CD4-positive, alpha-beta memory T cell (primary cell): ENCODE data around the gene EIF4G3. TPM values are rescaled to one million over a fixed set of nuclear protein-coding genes. Genes with fewer than 3 reads are reported as not detected.

Source experiments
- CTCF ChIA-PET: fragments of 350-600 bp; sonication (Branson Sonifier 250); formaldehyde crosslinking; loops from one replicate; lab custom pipeline; 2021; ENCODE audit warnings: inconsistent platforms; ENCODE audit not compliant: partially characterized antibody; lab: Charles Lee
- POLR2A ChIA-PET: fragments of 350-600 bp; sonication (Branson Sonifier 250); formaldehyde crosslinking; loops from one replicate; lab custom pipeline; 2021; ENCODE audit not compliant: partially characterized antibody; lab: Charles Lee
- DNase-seq, 5 donors: peaks; one replicate each; pipeline versions ENCODE4 v3.0.0 to v3.0.0-alpha.2; 2020 to 2022; ENCODE audit warnings: mixed read lengths in 1 of 5
- H3K27ac ChIP-seq: one replicate; pipeline ENCODE4 v1.7.0; 2013; ENCODE audit warnings: low read depth, low read length
- H3K27me3 ChIP-seq: 2 replicates; pipeline ENCODE4 v1.7.0; 2013; ENCODE audit warnings: mild to moderate bottlenecking, low read length, moderate library complexity; ENCODE audit not compliant: insufficient read depth
- H3K36me3 ChIP-seq: 2 replicates; pipeline ENCODE4 v1.7.0; 2013; ENCODE audit warnings: mild to moderate bottlenecking, low read length, moderate library complexity; ENCODE audit not compliant: insufficient read depth
- H3K4me1 ChIP-seq: 2 replicates; pipeline ENCODE4 v1.7.0; 2013; ENCODE audit warnings: mild to moderate bottlenecking, low read length, moderate library complexity; ENCODE audit not compliant: insufficient read depth
- H3K4me3 ChIP-seq, 2 donors: one replicate each; pipeline ENCODE4 v1.7.0; 2013; ENCODE audit warnings: low read length in 2 of 2, mild to moderate bottlenecking in 1 of 2
- H3K9me3 ChIP-seq, 2 donors: one replicate each; pipeline ENCODE4 v1.7.0; 2013; ENCODE audit warnings: low read length in 2 of 2, control low read depth in 1 of 2; ENCODE audit not compliant: control insufficient read depth in 1 of 2
- H3K27ac Mint-ChIP-seq, 7 donors: one replicate each; pipeline ENCODE4 v1.8.0; 2020 to 2021; ENCODE audit warnings: mixed read lengths in 7 of 7, mild to moderate bottlenecking in 6 of 7, inconsistent platforms in 3 of 7, moderate library complexity in 3 of 7
- H3K27me3 Mint-ChIP-seq, 2 donors: one replicate each; pipeline ENCODE4 v1.8.0; 2020 to 2021; ENCODE audit warnings: mixed read lengths in 2 of 2
- H3K36me3 Mint-ChIP-seq, 2 donors: one replicate each; pipeline ENCODE4 v1.8.0; 2020 to 2021; ENCODE audit warnings: mixed read lengths in 2 of 2, inconsistent platforms in 1 of 2, mild to moderate bottlenecking in 1 of 2
- H3K4me1 Mint-ChIP-seq, 4 donors: one replicate each; pipeline ENCODE4 v1.8.0; 2020 to 2021; ENCODE audit warnings: mixed read lengths in 4 of 4, mild to moderate bottlenecking in 1 of 4
- H3K4me3 Mint-ChIP-seq, 8 donors: one replicate each; pipeline ENCODE4 v1.8.0; 2020 to 2021; ENCODE audit warnings: mixed read lengths in 8 of 8, mild to moderate bottlenecking in 7 of 8, moderate library complexity in 6 of 8, inconsistent platforms in 3 of 8
- H3K9me3 Mint-ChIP-seq, 8 donors: one replicate each; pipeline ENCODE4 v1.8.0; 2020 to 2021; ENCODE audit warnings: mixed read lengths in 8 of 8, mild to moderate bottlenecking in 5 of 8, inconsistent platforms in 3 of 8, moderate library complexity in 1 of 8
- intact Hi-C: fragments of 100-400 bp; cut with micrococcal nuclease; formaldehyde crosslinking; loops from one replicate; pipeline ENCODE4 v1.15.1; 2023
- polyA plus RNA-seq, 2 donors: library from polyadenylated mRNA; unstranded; fragments of 300-500 nt; fragmentation: Illumina TruSeq; gene quantifications; one replicate each; pipeline ENCODE4 v1.2.3, GENCODE V29; 2021
- total RNA-seq, 2 experiments: library from RNA; stranded (reverse); gene quantifications; one replicate each; pipeline ENCODE4 v1.2.3, GENCODE V29; 2021

Gene EIF4G3
- total and polyA plus RNA-seq, 4 experiments from 2014 or later = 1.6 to 18.0 (median 13.1) TPM

DNA sequence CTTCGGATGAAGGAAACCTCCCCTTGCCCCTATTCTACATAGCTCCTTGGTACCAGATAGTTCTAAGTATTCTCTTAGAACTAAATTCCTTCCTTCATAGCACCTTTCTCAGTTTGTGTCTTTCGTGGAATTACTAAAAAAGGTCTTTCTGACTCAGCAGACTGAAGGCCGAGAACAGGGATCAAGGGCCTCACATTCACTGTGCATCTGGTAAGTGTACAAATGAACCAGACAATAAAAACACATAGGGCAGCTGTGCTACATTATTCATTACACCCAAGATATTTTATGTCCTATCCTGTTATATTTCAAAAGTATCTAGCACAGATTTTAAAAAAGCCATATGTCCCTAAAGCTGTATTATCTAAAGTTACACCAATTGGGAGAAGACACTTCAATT is 326.7 kb downstream of the EIF4G3 start:
- H3K4me3 Mint-ChIP-seq = no peak overlapping the region
- H3K27me3 ChIP-seq = no peaks in the 10 kb centered on the region
- H3K36me3 Mint-ChIP-seq = peaks cover 42 to 55% of the 10 kb centered on the region in 2 donors
- intact Hi-C loops = no loop called here
- no peak overlapping the region for H3K4me3 ChIP-seq
- no peak overlapping the region for H3K27ac ChIP-seq
- H3K9me3 Mint-ChIP-seq = no peaks in the 10 kb centered on the region
- H3K27ac Mint-ChIP-seq = no peak overlapping the region
- ChIA-PET CTCF (no interaction called here), POLR2A (no interaction called here)
- no peaks in the 10 kb centered on the region for H3K27me3 Mint-ChIP-seq
- DNase-seq = no peak
- H3K36me3 ChIP-seq = peaks cover 4% of the 10 kb centered on the region
- no peaks in the 10 kb centered on the region for H3K4me1 Mint-ChIP-seq
- no peaks in the 10 kb centered on the region for H3K4me1 ChIP-seq
- H3K9me3 ChIP-seq = no peaks in the 10 kb centered on the region

DNA sequence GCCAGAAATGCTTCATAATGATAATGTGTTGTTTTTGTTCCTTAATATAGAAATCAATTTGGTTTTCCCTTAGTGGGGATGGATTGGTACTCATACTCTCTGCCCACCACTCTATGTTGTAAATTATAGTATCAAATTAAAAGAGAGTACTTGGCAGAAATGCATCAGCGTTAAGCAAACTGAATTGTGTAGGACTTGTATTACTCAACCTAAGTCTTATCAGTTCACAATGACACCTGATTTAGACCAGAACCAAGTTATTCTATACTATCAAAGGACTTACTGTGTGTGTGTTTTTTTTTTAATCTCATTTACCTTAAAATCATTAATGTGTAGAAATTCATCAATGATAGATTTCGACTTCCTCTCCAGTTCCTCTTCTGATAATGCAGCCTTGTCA is 327.6 kb downstream of the EIF4G3 start:
- ChIA-PET POLR2A (no interaction called here), CTCF (no interaction called here)
- H3K27me3 ChIP-seq = no peaks in the 10 kb centered on the region
- H3K27ac ChIP-seq = no peak overlapping the region
- no peak overlapping the region for H3K4me3 Mint-ChIP-seq
- no peaks in the 10 kb centered on the region for H3K9me3 ChIP-seq
- H3K36me3 ChIP-seq = peaks cover 4% of the 10 kb centered on the region
- H3K27ac Mint-ChIP-seq = no peak overlapping the region
- no peaks in the 10 kb centered on the region for H3K9me3 Mint-ChIP-seq
- no peak for DNase-seq
- H3K27me3 Mint-ChIP-seq = no peaks in the 10 kb centered on the region
- no peaks in the 10 kb centered on the region for H3K4me1 Mint-ChIP-seq
- no peak overlapping the region for H3K4me3 ChIP-seq
- no peaks in the 10 kb centered on the region for H3K4me1 ChIP-seq
- intact Hi-C loops = no loop called here
- H3K36me3 Mint-ChIP-seq = peaks cover 45 to 55% of the 10 kb centered on the region in 2 donors

DNA sequence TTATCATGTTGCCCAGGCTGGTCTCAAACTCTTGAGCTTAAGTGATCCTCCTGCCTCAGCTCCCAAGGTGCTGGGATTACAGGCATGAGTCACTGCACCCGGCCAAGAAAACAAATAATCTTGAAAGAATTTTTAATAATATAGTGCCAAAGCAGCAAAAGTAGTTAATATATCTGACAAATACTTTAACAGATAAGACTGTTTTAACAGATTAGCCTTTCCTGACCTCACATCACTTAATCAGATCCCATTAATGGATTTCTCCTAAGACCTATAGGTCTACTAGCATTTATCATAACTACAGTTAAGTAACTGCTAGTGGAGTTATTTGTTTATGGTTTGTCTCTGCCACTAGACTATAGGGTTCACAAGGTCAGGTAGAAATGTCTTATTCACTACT is 328.5 kb downstream of the EIF4G3 start:
- Histone ChIP-seq H3K4me1 (no peaks in the 10 kb centered on the region), H3K9me3 (no peaks in the 10 kb centered on the region), H3K27ac (no peak overlapping the region), H3K27me3 (no peaks in the 10 kb centered on the region), H3K4me3 (no peak overlapping the region), H3K36me3 (peaks cover 4% of the 10 kb centered on the region)
- Mint-ChIP-seq H3K27ac (no peak overlapping the region), H3K36me3 (peaks cover 38 to 48% of the 10 kb centered on the region in 2 donors), H3K9me3 (no peaks in the 10 kb centered on the region), H3K4me3 (no peak overlapping the region), H3K4me1 (no peaks in the 10 kb centered on the region), H3K27me3 (no peaks in the 10 kb centered on the region)
- POLR2A ChIA-PET = no interaction called here
- intact Hi-C loops = no loop called here
- CTCF ChIA-PET = interaction anchor here (1.0 kb wide), 1 partner anchor 8 kb away, joined by 3 read pairs; no protein-coding TSS in a partner anchor
- DNase-seq = no peak

DNA sequence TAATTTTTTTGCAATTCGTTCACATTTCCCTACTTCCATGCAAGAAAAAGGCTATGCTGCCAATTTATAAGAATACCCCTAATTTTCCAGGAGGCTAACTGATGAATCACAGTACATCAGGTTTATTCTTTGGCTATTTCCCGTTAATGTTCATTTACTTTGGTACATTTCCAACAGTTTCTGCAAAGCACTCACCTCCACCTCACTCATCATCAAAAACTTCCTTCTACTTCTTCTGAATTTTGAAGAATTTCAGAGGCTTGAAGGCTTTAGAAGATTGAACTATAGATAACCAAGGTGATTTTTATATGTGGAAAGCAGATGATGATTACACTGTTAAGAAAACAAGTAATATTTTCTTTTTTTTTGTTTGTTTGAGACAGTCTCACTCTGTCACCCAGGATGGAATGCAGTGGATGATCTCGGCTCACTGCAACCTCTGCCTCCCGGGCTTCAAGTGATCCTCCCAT is 329.1 kb downstream of the EIF4G3 start:
- H3K4me3 Mint-ChIP-seq = no peak overlapping the region
- Histone ChIP-seq H3K27me3 (no peaks in the 10 kb centered on the region), H3K27ac (no peak overlapping the region), H3K4me3 (no peak overlapping the region), H3K36me3 (peaks cover 4% of the 10 kb centered on the region), H3K9me3 (no peaks in the 10 kb centered on the region), H3K4me1 (no peaks in the 10 kb centered on the region)
- H3K4me1 Mint-ChIP-seq = no peaks in the 10 kb centered on the region
- CTCF ChIA-PET = interaction anchor here (1.0 kb wide), 1 partner anchor 8 kb away, joined by 3 read pairs; no protein-coding TSS in a partner anchor
- intact Hi-C loops = no loop called here
- H3K36me3 Mint-ChIP-seq = peaks cover 35 to 45% of the 10 kb centered on the region in 2 donors
- H3K27me3 Mint-ChIP-seq = no peaks in the 10 kb centered on the region
- POLR2A ChIA-PET = no interaction called here
- H3K9me3 Mint-ChIP-seq = no peaks in the 10 kb centered on the region
- no peak for DNase-seq
- H3K27ac Mint-ChIP-seq = no peak overlapping the region

DNA sequence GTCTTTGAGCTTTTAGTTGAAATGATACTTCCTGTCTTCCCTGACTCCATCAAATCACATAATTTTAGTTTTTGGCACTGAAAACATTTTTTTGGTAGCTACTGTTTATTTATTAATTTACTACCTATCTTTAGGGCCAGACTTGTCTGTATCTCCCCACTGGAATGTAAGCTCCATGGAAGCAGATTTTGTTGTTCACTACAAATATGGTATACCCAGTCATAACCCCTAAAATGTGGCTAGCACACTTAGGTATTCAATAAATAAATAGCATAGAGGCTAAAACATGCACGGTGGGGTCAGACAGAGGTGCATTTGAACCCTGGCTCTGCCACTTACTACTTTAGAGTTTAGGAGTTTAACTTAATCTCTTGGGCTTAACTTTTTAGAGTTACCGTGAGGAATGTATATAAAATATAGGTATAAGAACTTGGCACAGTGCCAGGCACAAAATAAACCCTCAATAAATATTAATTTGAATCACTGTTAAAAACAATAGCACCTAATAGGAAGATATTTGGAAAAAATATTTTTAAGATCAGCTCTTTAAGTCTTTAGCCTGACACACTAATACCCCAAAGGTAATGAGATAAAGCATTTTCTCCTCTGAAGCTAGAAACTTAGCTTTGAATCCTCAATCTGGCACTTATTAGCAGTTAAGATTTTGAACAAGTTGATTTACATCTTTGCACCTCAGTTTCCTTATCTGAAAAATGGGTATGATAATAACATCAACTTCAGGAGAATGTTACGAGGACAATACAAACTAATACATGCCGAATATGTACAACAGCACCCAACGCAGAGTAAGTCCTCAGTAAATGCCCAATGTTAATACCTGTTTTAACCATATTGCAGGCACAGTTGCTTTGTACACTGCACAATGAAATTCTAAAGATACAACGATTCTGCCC is 330.0 kb downstream of the EIF4G3 start:
- Mint-ChIP-seq H3K27ac (no peak overlapping the region), H3K4me1 (no peaks in the 10 kb centered on the region), H3K27me3 (no peaks in the 10 kb centered on the region), H3K4me3 (no peak overlapping the region), H3K9me3 (no peaks in the 10 kb centered on the region), H3K36me3 (peaks cover 32 to 43% of the 10 kb centered on the region in 2 donors)
- DNase-seq = no peak
- Histone ChIP-seq H3K4me3 (no peak overlapping the region), H3K4me1 (no peaks in the 10 kb centered on the region), H3K27ac (no peak overlapping the region), H3K9me3 (no peaks in the 10 kb centered on the region), H3K36me3 (peaks cover 4% of the 10 kb centered on the region), H3K27me3 (no peaks in the 10 kb centered on the region)
- intact Hi-C loops = no loop called here
- ChIA-PET CTCF (interaction anchor here (1.1 kb wide), 1 partner anchor 21 kb away, joined by 3 read pairs; no protein-coding TSS in a partner anchor), POLR2A (no interaction called here)

DNA sequence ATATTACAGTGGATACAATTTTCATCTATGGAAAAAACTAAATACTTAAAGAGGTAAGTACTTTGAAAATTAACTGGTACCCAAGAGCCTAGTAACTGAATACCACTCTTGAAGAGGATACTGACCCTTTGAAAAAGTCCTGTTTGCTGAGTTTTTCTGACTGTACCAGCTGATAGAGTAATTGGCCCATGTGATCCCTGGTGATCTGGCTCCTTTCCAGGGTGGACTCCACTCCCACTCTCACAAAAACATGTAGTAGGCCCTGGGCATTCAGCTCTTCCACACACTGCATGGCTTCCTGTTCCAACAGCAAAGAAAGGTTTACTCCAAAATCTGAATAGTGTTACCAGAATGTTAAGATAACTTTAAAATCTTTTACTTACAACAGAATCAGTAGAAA is 336.0 kb downstream of the EIF4G3 start:
- no peak for DNase-seq
- no peaks in the 10 kb centered on the region for H3K9me3 Mint-ChIP-seq
- Histone ChIP-seq H3K4me3 (no peak overlapping the region), H3K27ac (no peak overlapping the region), H3K36me3 (no peaks in the 10 kb centered on the region), H3K27me3 (no peaks in the 10 kb centered on the region), H3K4me1 (no peaks in the 10 kb centered on the region), H3K9me3 (no peaks in the 10 kb centered on the region)
- no peak overlapping the region for H3K4me3 Mint-ChIP-seq
- no peaks in the 10 kb centered on the region for H3K4me1 Mint-ChIP-seq
- H3K27ac Mint-ChIP-seq = peak overlapping the region in 1 of 7 donors; percentile 6
- ChIA-PET CTCF (no interaction called here), POLR2A (no interaction called here)
- intact Hi-C loops = no loop called here
- no peaks in the 10 kb centered on the region for H3K27me3 Mint-ChIP-seq
- H3K36me3 Mint-ChIP-seq = peaks cover 16 to 22% of the 10 kb centered on the region in 2 donors

DNA sequence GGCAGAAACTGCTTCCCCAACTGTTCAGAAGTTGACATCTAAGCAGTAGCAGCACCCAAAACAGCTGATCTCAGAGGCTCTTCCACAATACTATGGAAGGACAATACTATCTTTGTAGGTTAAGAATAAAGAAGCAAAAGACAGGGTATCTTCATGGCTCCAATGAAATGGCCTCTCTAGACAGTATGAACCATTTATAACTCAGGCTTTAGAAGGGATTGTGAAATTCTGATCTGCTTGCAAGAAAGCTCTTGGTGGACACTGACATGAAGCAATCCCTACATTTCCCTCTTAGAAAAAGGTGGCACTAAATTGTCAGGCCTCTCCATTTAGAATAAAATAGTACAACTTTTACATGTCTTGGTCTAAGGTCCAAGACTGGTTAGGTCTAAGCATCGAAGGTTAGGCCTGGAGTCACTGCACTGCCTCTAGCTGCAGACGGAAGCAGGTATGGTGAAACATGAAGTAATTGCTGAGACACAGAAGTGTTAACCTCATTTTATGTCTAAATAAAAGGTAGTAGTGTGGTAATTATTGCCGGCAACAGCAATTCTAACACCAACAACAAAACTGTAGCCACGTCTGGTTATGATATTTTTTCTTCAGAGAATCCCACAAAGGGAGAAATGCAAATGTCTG is 339.0 kb downstream of the EIF4G3 start:
- no peak for DNase-seq
- no peaks in the 10 kb centered on the region for H3K27me3 ChIP-seq
- Mint-ChIP-seq H3K4me3 (no peak overlapping the region), H3K9me3 (peaks cover 0 to 2% (median 0%) of the 10 kb centered on the region in 8 donors), H3K27ac (peak overlapping the region in 1 of 7 donors; percentile 37), H3K4me1 (no peaks in the 10 kb centered on the region), H3K27me3 (no peaks in the 10 kb centered on the region), H3K36me3 (peaks cover 28 to 30% of the 10 kb centered on the region in 2 donors)
- H3K4me1 ChIP-seq = no peaks in the 10 kb centered on the region
- H3K27ac ChIP-seq = no peak overlapping the region
- CTCF ChIA-PET = interaction anchor here (1.2 kb wide), 1 partner anchor 432 kb away, joined by 3 read pairs; no protein-coding TSS in a partner anchor
- POLR2A ChIA-PET = no interaction called here
- no peaks in the 10 kb centered on the region for H3K9me3 ChIP-seq
- intact Hi-C loops = no loop called here
- H3K4me3 ChIP-seq = no peak overlapping the region
- H3K36me3 ChIP-seq = no peaks in the 10 kb centered on the region
